ENCODE results near the gene H2AZ1. TPM values are rescaled to one million over a fixed set of nuclear protein-coding genes. Genes with fewer than 3 reads are reported as not detected.

The H2AZ1 gene
- total and polyA plus RNA-seq, 3 donors from 2014 or later, result 73.0 to 260 (median 91.5) TPM

DNA sequence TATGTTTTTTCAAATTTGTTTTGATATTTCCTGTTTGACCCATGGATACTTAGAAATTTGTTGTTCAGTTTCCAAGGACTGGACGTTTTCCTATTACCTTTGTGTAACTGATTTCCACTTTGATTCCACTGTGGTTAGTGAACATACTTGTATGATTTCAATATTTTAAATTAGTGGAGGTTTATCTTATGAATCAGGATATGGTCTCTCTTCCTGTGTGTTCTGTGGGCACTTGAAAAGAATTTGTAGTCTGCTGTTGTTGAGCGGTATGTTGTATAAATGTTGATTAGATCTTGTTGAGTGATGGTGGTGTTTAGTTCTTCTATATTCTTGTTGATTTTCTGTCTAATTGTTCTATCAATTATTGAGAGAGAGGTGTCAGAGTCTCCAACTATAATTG, 34.6 kb downstream of the H2AZ1 start:
- intact Hi-C loops (cut with DNase I; ENCODE audit: low total_unique reads), result no loop called here
- no peak overlapping the region for H3K4me3 ChIP-seq
- H3K4me1 ChIP-seq, result no peaks in the 10 kb centered on the region
- no peak overlapping the region for H3K27ac ChIP-seq
- H3K27me3 ChIP-seq, result no peaks in the 10 kb centered on the region
- no peaks in the 10 kb centered on the region for H3K9me3 ChIP-seq
- WGBS, 2 donors, result 88 to 97% methylated on average over 2 of the region's 2 CpGs
- no peaks in the 10 kb centered on the region for H3K36me3 ChIP-seq (ENCODE audit: low read depth, missing control alignments)
- no peak for DNase-seq
- TF ChIP-seq POLR2A (IDR thresholded peaks at IDR 0.05), result no peak
- no peak for TF ChIP-seq CTCF (IDR thresholded peaks at IDR 0.05)

Other genes starting within 250 kb of the H2AZ1 start
- 1 to 10 TPM in 1 of 2 donors, under 1 TPM in 1; 0.50 to 1.1 TPM for gene DAPP1, start 133.4 kb downstream of the H2AZ1 start, total RNA-seq
- gene DAPP1, start 133.4 kb downstream of the H2AZ1 start, polyA plus RNA-seq (ENCODE audit: insufficient read depth, low read depth, low replicate concordance), result 2.4 TPM
- gene LAMTOR3, start 55.8 kb downstream of the H2AZ1 start, total RNA-seq, result 10 to 100 TPM; 42.0 to 51.7 TPM
- 50.2 TPM for gene LAMTOR3, start 55.8 kb downstream of the H2AZ1 start, polyA plus RNA-seq (ENCODE audit: insufficient read depth, low read depth, low replicate concordance)
- gene DNAJB14, start 3.7 kb downstream of the H2AZ1 start, total RNA-seq, result 10 to 100 TPM; 19.9 to 22.4 TPM
- gene DNAJB14, start 3.7 kb downstream of the H2AZ1 start, polyA plus RNA-seq (ENCODE audit: insufficient read depth, low read depth, low replicate concordance), result 7.7 TPM
- 1 to 10 TPM; 1.5 to 1.8 TPM for gene DDIT4L, start 240.2 kb upstream of the H2AZ1 start, total RNA-seq
- gene DDIT4L, start 240.2 kb upstream of the H2AZ1 start, polyA plus RNA-seq (ENCODE audit: insufficient read depth, low read depth, low replicate concordance), result 5.5 TPM

Data from testis (tissue), 3 donors.